Tibial nerve (tissue), 4 donors: ENCODE data around the gene ZNF599.

ENCODE experiments used
- CTCF ChIP-seq, 5 experiments: fragments of 200-600 bp in 3 of 5; fragments of 450-650 bp in 2 of 5; sonication (generic) in 3 of 5; IDR thresholded peaks; one replicate each; pipeline ENCODE4 v1.5.1; 2016 to 2019; ENCODE audit warnings: antibody characterized with exemption in 5 of 5, mild to moderate bottlenecking in 3 of 5, moderate library complexity in 2 of 5
- EP300 ChIP-seq, 2 donors: sonication (generic); formaldehyde crosslinking; IDR thresholded peaks; one replicate each; pipeline ENCODE4 v1.6.1; 2017; ENCODE audit warnings: antibody characterized with exemption in 2 of 2, mild to moderate bottlenecking in 1 of 2
- POLR2A ChIP-seq, 2 donors: fragments of 450-650 bp; IDR thresholded peaks; one replicate each; pipeline ENCODE4 v1.6.1; 2017; ENCODE audit warnings: antibody characterized with exemption in 2 of 2, mild to moderate bottlenecking in 2 of 2, moderate library complexity in 2 of 2

GRCh38 chr19:34773555-34773864, 495 bp upstream of the ZNF599 start:
- TF ChIP-seq CTCF (IDR thresholded peaks at IDR 0.05) (no peak), EP300 (IDR thresholded peaks at IDR 0.05) (no peak), POLR2A (IDR thresholded peaks at IDR 0.05) (no peak)
